SK-N-SH (cell line): ENCODE results near the gene EFCAB8.

Source experiments
- CHD2 ChIP-seq: fragments of 150-350 bp; IDR thresholded peaks from 2 replicates; pipeline ENCODE4 v1.6.1; 2018; ENCODE audit warnings: low read length; ENCODE audit not compliant: partially characterized antibody
- CTCF ChIP-seq: fragments of 200-600 bp; sonication (generic); IDR thresholded peaks from 2 replicates; pipeline ENCODE4 v1.6.1; 2017; ENCODE audit warnings: antibody characterized with exemption, mild to moderate bottlenecking, moderate library complexity
- EP300 ChIP-seq, 2 experiments: IDR thresholded peaks; 2 replicates each; pipeline versions ENCODE4 v1.4.0 to v1.6.1; 2012; ENCODE audit warnings: borderline replicate concordance in 1 of 2, low read depth in 1 of 2, low read length in 1 of 2
- EZH2phosphoT487 ChIP-seq: fragments of 200-600 bp; sonication (generic); IDR thresholded peaks from 2 replicates; pipeline ENCODE4 v1.6.1; 2017; ENCODE audit warnings: low read depth, mixed run types, mild to moderate bottlenecking, antibody characterized with exemption, moderate library complexity, borderline replicate concordance
- GATA2 ChIP-seq: sonication (generic); formaldehyde crosslinking; IDR thresholded peaks from 2 replicates; pipeline ENCODE4 v1.5.0; 2020; ENCODE audit warnings: mild to moderate bottlenecking, missing genetic modification reagents
- MAX ChIP-seq: IDR thresholded peaks from 2 replicates; pipeline ENCODE4 v1.4.0; 2012; ENCODE audit warnings: low read depth
- NRF1 ChIP-seq: IDR thresholded peaks from 2 replicates; pipeline ENCODE4 v1.6.1; 2012; ENCODE audit warnings: low read depth, mild to moderate bottlenecking, low read length
- POLR2AphosphoS5 ChIP-seq: IDR thresholded peaks from 2 replicates; pipeline ENCODE4 v1.6.1; 2012; ENCODE audit warnings: low read depth, low read length
- RAD21 ChIP-seq: IDR thresholded peaks from 2 replicates; pipeline ENCODE4 v1.6.1; 2012; ENCODE audit warnings: mild to moderate bottlenecking, low read length
- RFX5 ChIP-seq: IDR thresholded peaks from 2 replicates; pipeline ENCODE4 v1.6.1; 2012; ENCODE audit warnings: mild to moderate bottlenecking, improper control_type of control experiment, low read length
- SIN3A ChIP-seq: IDR thresholded peaks from 2 replicates; pipeline ENCODE4 v1.6.1; 2012; ENCODE audit warnings: low read depth, mild to moderate bottlenecking, low read length, moderate library complexity, borderline replicate concordance
- TAF1 ChIP-seq: IDR thresholded peaks from 2 replicates; pipeline ENCODE4 v1.6.1; 2012; ENCODE audit warnings: low read depth, mild to moderate bottlenecking, low read length, moderate library complexity, borderline replicate concordance
- USF1 ChIP-seq: IDR thresholded peaks from 2 replicates; pipeline ENCODE4 v1.4.0; 2012; ENCODE audit warnings: low read depth, borderline replicate concordance
- ZBTB33 ChIP-seq: IDR thresholded peaks from 2 replicates; pipeline ENCODE4 v1.4.0; 2012; ENCODE audit warnings: low read depth, borderline replicate concordance

- TF ChIP-seq CTCF = no peak
- no peak for TF ChIP-seq ZBTB33
- TF ChIP-seq EZH2phosphoT487 = no peak
- TF ChIP-seq RFX5 = no peak
- TF ChIP-seq CHD2 = no peak
- TF ChIP-seq SIN3A = no peak
- TF ChIP-seq USF1 = no peak
- TF ChIP-seq NRF1 = no peak
- no peak for TF ChIP-seq GATA2 (CRISPR knock-in tag)
- TF ChIP-seq RAD21 = no peak
- no peak for TF ChIP-seq POLR2AphosphoS5
- TF ChIP-seq EP300 (IDR thresholded peaks at IDR 0.05; ENCODE audit: borderline replicate concordance in 1 of 2, low read depth in 1 of 2, low read length in 1 of 2) = no peak
- no peak for TF ChIP-seq TAF1
- no peak for TF ChIP-seq MAX
Measured at GRCh38 chr20:32970115-32970972, 111.6 kb downstream of the EFCAB8 start.
